Measurements from ENCODE around the gene LMCD1.

- TF ChIP-seq HES2 (IDR thresholded peaks at IDR 0.05): no peak
- TF ChIP-seq CTCF (IDR thresholded peaks at IDR 0.05): no peak
- TF ChIP-seq REST (IDR thresholded peaks at IDR 0.05): no peak
- no peak for TF ChIP-seq PBX3 (IDR thresholded peaks at IDR 0.05)
- no peak for TF ChIP-seq GATA3 (IDR thresholded peaks at IDR 0.05; ENCODE audit: borderline replicate concordance)
- no peak for TF ChIP-seq MAFK (IDR thresholded peaks at IDR 0.05; ENCODE audit: partially characterized antibody)
These were observed 94.1 kb downstream of the LMCD1 start for GRCh38 chr3:8595695-8596115.
